HG03571 (cell line): ENCODE results near the gene IL17RA.
A peak's percentile ranks its signal among the peaks of the same experiment; 100 is the strongest.

Experiments
- ATAC-seq: cut with Tn5 transposase; IDR thresholded peaks from one replicate; pipeline ENCODE4 v1.9.1; 2021; ENCODE audit not compliant: unreplicated experiment

IL17RA gene

DNA sequence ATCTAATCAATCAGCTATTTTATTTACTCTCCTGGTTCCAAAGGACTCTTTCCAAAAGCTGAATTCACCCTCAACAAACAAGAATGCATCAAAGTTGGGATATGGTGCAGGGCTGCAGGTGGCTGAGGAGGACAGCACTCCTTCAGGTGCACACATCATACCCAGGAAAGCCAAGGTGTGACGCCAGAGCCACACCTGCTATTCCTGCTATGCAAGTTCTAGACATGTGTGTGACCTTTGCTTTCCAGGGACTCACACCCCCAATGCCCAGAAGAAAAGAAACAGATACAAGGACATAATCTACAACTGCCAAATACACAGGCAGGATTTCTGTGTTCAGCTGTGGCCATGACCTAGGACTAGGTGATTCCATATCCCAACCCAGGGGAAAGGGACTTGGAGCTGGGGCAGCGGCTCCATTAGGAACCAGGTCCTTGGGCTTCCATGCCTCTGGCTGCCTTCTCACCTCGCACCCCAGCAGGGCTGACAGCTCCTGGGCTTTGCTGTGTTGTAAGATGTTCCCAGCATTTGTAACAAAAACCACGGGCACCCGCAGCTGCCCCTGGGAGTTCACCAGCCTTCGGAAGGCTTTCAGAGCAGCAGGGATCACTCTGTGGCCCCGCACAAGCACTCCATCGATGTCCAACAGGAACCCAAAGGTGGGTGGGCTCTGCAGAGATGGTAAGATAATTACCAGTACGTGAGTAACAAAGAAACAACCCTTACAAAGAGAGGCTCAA is 64.4 kb downstream of the IL17RA start:
- no peak for ATAC-seq

DNA sequence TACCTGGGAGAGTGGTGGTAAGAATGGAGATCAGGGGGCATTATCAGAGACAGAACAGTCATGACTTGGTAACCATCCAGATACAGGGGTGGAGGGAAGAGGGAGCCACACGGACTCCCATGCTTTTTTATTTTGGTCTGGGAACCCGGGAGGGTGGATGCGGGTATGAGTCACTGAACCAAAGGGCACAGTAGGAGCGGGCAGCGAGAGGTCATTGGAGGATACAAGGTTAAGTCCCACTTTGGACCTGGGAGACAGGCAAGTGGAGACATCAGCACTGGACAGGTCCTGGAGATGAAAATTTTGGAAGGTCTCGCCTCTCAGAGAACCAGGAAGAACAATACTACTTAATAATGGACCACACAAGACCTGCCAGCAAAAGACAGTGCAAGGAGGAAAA is 67.5 kb downstream of the IL17RA start:
- ATAC-seq, result no peak

DNA sequence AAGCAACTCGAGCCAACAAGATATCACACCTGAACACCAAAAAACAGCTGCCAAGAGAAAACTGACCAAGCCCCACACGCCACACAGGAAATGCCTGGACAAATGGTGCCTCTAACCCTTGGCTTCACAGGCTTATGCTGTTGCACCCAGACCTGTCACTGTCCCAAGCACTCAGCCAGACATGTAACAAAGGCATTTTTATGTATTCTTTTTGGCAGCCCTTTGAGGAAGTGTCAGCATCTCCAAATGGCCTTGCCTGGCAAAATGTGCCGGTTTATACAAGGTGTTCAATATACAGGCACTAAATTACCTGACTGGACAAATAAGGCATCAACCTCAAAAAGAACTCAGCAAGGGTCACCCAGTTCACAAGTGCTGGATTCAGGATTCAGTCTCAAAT is 68.2 kb downstream of the IL17RA start:
- no peak for ATAC-seq

DNA sequence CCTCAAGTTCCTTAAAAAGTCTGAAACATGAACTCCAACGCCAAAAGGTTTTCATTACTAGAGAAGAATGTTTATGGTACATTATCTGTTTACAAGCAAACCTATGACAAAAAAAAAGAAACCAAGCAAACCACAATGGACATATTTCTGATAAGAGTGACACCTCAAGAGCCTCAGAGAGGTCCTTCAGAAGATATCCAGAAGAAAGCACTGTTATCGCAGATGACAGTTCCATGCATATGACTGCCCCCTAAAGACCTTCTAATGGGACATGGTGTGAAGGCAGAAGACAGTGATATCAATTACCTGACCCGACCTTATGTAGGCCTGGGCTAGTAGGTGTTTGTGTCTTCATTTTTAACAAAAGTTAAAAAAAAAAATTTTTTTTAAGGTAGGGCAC is 71.1 kb downstream of the IL17RA start:
- no peak for ATAC-seq

DNA sequence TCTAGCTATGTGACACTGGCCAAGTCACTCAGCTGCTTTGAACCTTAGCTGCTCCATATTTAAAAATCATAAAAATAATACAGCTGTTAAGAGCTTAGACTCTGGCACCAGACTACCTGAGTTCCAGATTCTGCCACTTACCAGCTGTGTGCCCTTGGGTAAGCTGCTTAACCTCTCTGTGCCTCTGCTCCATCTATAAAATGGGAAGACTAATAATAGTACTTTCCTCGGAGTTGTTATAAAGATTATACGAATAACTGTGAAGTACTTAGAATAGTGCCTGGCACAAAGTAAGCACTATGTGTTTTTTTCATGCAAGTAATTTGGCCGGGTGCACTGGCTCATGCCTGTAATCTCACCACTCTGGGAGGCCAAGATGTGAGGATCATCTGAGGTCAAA is 72.9 kb downstream of the IL17RA start:
- no peak for ATAC-seq

DNA sequence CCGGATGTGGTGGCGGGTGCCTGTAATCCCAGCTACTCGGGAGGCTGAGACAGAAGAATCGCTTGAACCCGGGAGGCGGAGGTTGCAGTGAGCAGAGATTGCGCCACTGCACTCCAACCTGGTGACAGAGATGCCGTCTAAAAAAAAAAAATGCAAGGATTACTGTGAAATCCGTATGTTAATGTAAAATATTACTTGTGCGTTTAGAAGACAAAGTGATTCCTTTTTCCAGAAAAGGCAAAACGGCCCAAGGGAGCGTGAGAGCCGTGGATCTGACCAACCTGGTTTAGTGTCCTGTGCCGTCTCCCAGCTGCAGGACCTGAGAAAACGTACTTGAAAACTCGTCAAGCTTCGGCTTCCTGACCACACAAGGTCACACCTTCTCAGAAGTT is 73.4 kb downstream of the IL17RA start:
- ATAC-seq, result no peak

DNA sequence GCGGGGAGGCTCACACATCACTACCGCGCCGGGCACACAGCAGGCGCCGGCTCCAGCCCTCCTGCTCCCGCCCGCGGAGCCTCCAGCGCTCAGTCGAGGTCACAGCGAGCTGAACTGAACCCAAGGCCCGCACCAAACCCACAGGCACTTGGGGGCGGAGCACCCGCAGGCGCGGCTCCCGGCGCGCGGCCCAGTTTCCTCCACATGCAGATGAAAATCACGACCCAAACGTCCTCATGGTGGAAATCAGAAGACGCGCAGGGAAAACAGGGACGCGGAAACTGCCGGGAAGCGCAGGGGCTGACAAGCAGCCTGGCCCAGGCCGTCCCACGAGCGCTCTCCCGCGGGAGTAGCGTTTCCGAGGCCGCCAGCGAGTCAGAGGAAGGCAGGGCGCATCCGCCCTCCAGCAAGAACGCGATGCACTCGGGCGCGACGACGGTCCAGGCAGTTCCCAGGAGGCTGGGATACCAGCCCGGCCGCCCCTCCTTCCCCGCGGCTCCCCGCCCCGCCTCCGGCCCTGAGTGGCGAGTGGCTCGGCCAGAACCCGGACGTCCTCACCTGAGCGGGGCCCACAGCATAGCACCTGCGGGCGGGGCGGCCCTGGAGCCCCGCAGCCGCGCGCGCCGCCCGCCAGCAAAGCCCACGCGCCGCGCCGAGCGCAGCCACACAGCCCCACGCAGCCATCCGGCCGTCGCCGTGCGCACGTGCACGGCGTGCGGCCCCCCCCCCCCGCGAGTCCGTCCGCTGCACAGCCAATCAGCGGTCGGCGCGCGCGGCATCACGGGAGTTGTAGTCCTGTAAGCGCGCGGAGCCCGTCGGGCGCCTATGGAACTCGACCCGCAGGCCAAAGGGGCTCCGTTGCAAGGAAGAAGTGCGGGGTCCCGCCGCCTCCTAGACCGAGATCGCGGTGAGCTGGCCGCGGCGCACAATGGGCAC is 74.0 kb downstream of the IL17RA start, which contains the start of gene HDHD5:
Gene HDHD5, minus strand, starts transcription at position 710 of the 936 bp plus-strand sequence. Its CDS starts 26 bp downstream, at position 684.
- ATAC-seq, result peak; percentile 69

DNA sequence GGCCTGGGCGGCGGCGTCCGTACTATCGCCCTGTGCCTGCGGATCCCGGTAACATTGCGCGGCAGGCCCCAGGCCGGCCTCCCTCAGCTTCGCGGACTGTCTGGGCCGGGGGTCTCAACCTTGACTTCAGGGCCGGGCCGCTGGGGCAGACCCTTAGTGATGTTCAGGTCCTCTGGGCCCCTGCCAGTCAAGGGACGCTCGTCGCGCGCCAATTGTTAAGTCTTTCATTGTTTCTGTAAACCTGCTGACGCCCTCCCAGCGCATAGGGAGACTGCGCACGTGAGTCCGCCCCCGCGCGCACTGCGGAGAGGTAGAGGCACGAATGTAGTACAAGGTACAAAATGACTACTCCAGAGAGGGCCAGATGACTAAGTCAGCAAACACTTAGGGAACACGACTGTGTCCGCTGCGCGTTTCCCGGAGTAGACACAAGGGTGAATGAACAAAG is 74.7 kb downstream of the IL17RA start:
- peak; percentile 18 for ATAC-seq

DNA sequence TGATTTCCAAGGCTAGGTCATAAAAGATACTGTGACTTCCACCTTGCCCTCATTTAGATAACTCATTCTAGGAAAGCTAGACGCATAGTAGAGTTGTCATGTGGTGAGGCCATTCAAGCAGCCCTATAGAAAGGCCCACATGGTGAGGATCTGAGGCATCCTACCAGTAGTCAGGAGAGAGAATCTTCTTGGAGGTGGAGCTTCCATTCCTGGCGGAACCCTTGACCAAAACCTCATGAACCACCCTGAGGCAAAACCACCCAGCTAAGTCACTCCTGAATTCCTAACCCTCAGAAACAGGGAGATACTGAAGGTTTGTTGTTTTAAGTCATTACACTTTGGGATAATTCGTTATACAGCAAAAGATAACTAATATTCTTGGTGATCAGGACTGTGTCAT is 77.2 kb downstream of the IL17RA start:
- ATAC-seq, result no peak

DNA sequence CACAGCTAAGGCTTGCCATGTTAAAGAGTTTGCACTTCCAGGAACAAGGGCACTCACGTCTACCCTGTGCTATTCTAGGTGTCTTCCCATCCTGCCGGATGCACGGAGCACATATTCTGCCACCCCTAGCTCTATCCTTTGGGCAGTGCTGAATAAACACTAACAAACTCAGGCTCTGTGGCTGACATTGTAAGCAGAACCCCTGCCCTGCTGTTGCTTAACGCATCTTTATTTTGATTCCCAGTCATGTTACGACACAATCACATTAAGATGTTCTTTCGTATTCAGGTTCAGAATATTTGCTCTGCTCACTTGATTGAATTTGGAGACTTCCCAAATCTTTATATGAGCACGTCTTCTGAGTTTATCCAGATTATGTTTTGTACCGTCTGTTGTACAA is 77.9 kb downstream of the IL17RA start:
- no peak for ATAC-seq

DNA sequence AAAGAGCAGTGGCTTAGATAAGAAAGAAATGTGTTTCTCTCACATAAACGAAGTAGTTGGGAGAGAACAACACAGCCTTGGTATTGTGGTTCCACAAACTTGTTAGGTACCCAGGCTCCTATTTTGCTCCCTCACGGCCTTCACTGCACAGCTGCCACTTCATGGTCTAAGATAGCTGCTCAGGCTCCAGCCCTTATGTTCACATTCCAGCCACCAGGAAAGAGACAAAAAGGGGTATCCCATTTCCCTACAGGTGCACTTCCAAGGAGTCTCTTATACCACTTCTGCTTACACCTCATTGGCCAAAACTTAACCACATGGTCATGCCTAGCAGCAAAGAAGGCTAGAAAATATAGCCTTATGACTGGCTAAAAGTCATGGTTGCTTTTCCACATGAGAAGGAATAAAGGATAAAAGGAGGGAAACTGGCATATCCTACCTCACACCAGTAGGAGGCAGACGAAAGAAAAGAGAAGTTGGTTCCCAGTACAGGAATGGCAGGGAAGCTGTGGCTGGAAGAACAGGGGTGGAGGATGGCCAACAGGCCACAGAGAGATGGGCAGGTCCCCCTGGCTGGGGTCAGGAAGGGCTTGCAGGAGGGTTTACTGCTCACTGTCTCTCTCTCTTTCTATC is 79.7 kb downstream of the IL17RA start:
- no peak for ATAC-seq
